Liver (tissue), 3 donors: ENCODE results near the gene ZNF438.

ENCODE experiments used
- CTCF ChIP-seq: fragments of 150-350 bp; IDR thresholded peaks from 2 replicates; pipeline ENCODE4 v1.5.1; 2017; ENCODE audit warnings: improper control_type of control experiment, low read depth, low read length; ENCODE audit not compliant: missing input control
- FOXA1 ChIP-seq: IDR thresholded peaks from 2 replicates; pipeline ENCODE4 v1.6.1; 2016; ENCODE audit warnings: antibody characterized with exemption
- JUND ChIP-seq, 2 donors: IDR thresholded peaks; 2 replicates each; pipeline ENCODE4 v1.6.1; 2016; ENCODE audit warnings: antibody characterized with exemption in 2 of 2
- RAD21 ChIP-seq, 2 donors: IDR thresholded peaks; 2 replicates each; pipeline ENCODE4 v1.6.1; 2016; ENCODE audit warnings: antibody characterized with exemption in 2 of 2, mild to moderate bottlenecking in 2 of 2
- YY1 ChIP-seq: IDR thresholded peaks from 2 replicates; pipeline ENCODE4 v1.6.1; 2016; ENCODE audit warnings: antibody characterized with exemption, mild to moderate bottlenecking
- ZBTB33 ChIP-seq: IDR thresholded peaks from 2 replicates; pipeline ENCODE4 v1.6.1; 2016; ENCODE audit warnings: antibody characterized with exemption
- donor health status: healthy.
- donor health status: healthy.

- TF ChIP-seq CTCF (no peak), RAD21 (IDR thresholded peaks at IDR 0.05) (no peak), FOXA1 (no peak), JUND (IDR thresholded peaks at IDR 0.05) (no peak), YY1 (no peak), ZBTB33 (no peak)
Measured at GRCh38 chr10:30846710-30847109, 185.0 kb downstream of the ZNF438 start.
